ENCODE measurements around the gene TLX2. TPM values are rescaled to one million over a fixed set of nuclear protein-coding genes. Genes with fewer than 3 reads are reported as not detected.

Gene TLX2
- polyA plus RNA-seq, 2 of the 4 experiments (the other 2 are of a cell fraction), result 0.05 to 0.37 TPM

DNA sequence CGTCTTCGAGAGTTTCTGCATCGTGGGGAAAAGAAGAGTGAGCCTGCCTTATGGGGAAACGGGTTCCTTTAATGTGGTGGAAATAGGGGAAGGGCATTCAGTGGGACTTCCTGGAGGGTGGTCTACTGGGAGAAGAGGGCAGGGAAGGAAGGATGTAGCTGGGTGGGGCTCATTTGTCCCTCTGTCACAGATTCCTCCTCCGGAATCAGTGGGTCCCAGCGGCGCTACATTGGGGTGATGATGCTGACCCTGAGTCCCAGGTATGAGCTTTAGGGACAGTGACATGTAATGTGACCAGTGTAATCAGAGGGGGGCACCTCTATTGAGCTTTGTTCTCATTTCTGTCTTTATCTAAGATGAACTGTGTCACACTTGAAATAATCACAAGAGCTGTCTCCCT is 17.4 kb downstream of the TLX2 start (continued):
- TF ChIP-seq, protein P1, sequence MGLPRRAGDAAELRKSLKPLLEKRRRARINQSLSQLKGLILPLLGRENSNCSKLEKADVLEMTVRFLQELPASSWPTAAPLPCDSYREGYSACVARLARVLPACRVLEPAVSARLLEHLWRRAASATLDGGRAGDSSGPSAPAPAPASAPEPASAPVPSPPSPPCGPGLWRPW (IDR thresholded peaks at IDR 0.05), result no peak
- no peak for TF ChIP-seq NR3C1 (IDR thresholded peaks at IDR 0.05)

DNA sequence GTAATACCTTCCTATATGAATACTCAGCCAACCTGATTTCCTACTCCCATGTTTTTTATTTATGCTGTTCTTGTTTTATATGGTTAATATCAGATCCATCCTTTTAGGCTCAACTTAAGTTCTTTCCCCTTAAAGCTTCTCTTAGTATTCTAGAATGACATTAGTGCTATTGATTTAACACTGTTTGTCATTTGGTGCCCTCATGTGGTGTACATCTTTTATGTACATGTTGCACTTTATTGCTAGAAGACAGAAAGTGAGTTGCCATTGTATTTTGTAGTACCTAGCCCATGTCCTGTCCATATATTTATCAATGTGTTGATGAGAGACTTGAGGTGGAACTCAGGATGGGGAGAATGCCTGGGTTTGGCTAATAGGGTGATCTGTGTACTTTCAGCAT is 18.0 kb downstream of the TLX2 start:
- H3K27ac ChIP-seq, result no peak overlapping the region
- peak; percentile 55 to 75 for DNase-seq (ENCODE audit: low read depth in 1 of 2, low spot score in 1 of 2)
- no peak overlapping the region for H3K4me2 ChIP-seq
- ATAC-seq, result no peak
- TF ChIP-seq MAFK (IDR thresholded peaks at IDR 0.05; ENCODE audit: partially characterized antibody) (peak; percentile 82), RAD21 (conservative IDR thresholded peaks at IDR 0.05 in 1 of 2, IDR thresholded peaks at IDR 0.05 in 1 of 2) (peak; percentile 74 to 80), POLR2AphosphoS2 (conservative IDR thresholded peaks at IDR 0.05; ENCODE audit: low read length) (no peak), SMC3 (IDR thresholded peaks at IDR 0.05) (peak; percentile 50)
- TF ChIP-seq, protein P2, sequence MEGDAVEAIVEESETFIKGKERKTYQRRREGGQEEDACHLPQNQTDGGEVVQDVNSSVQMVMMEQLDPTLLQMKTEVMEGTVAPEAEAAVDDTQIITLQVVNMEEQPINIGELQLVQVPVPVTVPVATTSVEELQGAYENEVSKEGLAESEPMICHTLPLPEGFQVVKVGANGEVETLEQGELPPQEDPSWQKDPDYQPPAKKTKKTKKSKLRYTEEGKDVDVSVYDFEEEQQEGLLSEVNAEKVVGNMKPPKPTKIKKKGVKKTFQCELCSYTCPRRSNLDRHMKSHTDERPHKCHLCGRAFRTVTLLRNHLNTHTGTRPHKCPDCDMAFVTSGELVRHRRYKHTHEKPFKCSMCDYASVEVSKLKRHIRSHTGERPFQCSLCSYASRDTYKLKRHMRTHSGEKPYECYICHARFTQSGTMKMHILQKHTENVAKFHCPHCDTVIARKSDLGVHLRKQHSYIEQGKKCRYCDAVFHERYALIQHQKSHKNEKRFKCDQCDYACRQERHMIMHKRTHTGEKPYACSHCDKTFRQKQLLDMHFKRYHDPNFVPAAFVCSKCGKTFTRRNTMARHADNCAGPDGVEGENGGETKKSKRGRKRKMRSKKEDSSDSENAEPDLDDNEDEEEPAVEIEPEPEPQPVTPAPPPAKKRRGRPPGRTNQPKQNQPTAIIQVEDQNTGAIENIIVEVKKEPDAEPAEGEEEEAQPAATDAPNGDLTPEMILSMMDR (IDR thresholded peaks at IDR 0.05), result peak; percentile 70
- no peak overlapping the region for H3K4me3 ChIP-seq
- CTCF ChIA-PET, result interaction anchor here (0.7 to 8.5 kb wide), 32 partner anchors 10 to 293 kb away, joined by 3 to 92 read pairs (median 6); partner anchors contain the start of genes C2orf81, CCDC142, LBX2 and LOXL3
- FAIRE-seq, result no peak
- POLR2A ChIA-PET, result interaction anchor here (1.0 to 1.9 kb wide), 3 partner anchors 49 to 92 kb away, joined by 3 to 6 read pairs (median 4); partner anchors contain the start of genes CCDC142 and TTC31
- H3K9me3 ChIP-seq, result no peaks in the 10 kb centered on the region
- peaks cover 17% of the 10 kb centered on the region for H3K4me1 ChIP-seq

DNA sequence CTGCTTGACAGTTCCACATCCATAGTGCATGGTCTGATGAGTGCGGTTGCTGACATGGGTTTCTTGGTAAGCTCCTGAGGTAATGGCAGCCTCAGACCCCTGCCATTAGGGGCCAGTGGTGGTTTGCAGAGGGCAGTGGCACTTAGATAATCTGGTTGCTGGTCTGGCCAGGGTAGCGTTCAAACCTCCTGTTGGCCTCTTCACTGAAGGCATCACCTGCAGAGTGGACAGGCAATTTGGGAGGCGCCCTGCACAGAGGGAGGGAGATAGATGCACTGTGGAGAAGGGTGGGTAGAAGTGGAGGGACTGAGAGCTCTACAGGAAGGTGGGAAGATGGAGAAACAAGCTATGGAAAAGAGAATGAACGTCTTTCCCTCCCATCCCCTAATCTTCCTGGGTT is 19.2 kb downstream of the TLX2 start:
- POLR2A ChIA-PET, result no interaction called here
- WGBS (ENCODE audit: missing lambda C conversion rate), result 78% methylated on average over 4 of the region's 4 CpGs
- no peak for FAIRE-seq

DNA sequence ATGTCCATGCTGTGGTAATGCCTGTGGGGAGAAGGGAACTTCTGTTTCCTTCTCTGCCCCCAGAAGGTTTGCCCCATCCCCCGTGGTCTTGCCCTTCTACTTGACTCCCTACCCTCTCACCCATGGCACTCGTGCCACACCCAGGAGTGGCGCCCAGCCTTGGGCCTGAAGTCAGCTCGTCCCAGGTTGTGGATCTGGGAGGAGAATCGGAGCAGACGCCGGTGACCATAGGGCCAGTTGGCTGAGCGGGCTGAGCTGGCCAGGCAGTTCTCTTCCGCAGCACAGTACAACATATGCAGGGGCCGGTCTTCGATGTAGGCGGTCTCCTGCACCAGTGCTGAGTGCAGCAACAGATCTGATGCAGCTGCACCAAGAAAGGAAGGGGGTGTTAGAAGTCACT is 20.2 kb downstream of the TLX2 start:
- Histone ChIP-seq H3K4me1 (peaks cover 7% of the 10 kb centered on the region; the same call in 2 of the 3 replicates), H3K4me3 (no peak overlapping the region), H3K27ac (no peak overlapping the region), H3K9me3 (no peaks in the 10 kb centered on the region), H3K4me2 (no peak overlapping the region)
- no peak for DNase-seq (ENCODE audit: low read depth in 1 of 2, low spot score in 1 of 2)
- POLR2A ChIA-PET, result no interaction called here
- FAIRE-seq, result no peak
- TF ChIP-seq, protein P3, sequence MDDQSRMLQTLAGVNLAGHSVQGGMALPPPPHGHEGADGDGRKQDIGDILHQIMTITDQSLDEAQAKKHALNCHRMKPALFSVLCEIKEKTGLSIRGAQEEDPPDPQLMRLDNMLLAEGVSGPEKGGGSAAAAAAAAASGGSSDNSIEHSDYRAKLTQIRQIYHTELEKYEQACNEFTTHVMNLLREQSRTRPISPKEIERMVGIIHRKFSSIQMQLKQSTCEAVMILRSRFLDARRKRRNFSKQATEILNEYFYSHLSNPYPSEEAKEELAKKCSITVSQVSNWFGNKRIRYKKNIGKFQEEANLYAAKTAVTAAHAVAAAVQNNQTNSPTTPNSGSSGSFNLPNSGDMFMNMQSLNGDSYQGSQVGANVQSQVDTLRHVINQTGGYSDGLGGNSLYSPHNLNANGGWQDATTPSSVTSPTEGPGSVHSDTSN (IDR thresholded peaks at IDR 0.05), result no peak
- TF ChIP-seq POLR2A (IDR thresholded peaks at IDR 0.05; ENCODE audit: low read length), result 0 out of 2 replicates have a peak, but pooled peaks have one; percentile 6
- ATAC-seq, result no peak
- WGBS (ENCODE audit: missing lambda C conversion rate), result 83% methylated on average over 9 of the region's 12 CpGs
- CTCF ChIA-PET, result interaction anchor here (0.7 to 8.5 kb wide), 5 partner anchors 10 to 53 kb away, joined by 4 to 92 read pairs (median 45); partner anchors contain the start of genes CCDC142, PCGF1 and TTC31

More for the DNA sequence above, 19.2 kb downstream of the TLX2 start:
- Histone ChIP-seq H3K27ac (no peak overlapping the region), H3K9me3 (no peaks in the 10 kb centered on the region), H3K4me1 (peaks cover 8% of the 10 kb centered on the region), H3K4me2 (no peak overlapping the region), H3K4me3 (no peak overlapping the region)
- CTCF ChIA-PET, result interaction anchor here (0.5 to 8.5 kb wide), 17 partner anchors 11 to 819 kb away, joined by 3 to 92 read pairs (median 6); partner anchors contain the start of genes CCDC142, LBX2, PCGF1 and TTC31
- ATAC-seq (no peak), DNase-seq (ENCODE audit: low read depth in 1 of 2, low spot score in 1 of 2) (no peak)
- TF ChIP-seq, protein P3 (IDR thresholded peaks at IDR 0.05), result no peak
- TF ChIP-seq ESRRA (IDR thresholded peaks at IDR 0.05; ENCODE audit: borderline replicate concordance, low read length), result no peak
- TF ChIP-seq HDAC2 (IDR thresholded peaks at IDR 0.05), result no peak
- TF ChIP-seq CBX8 (IDR thresholded peaks at IDR 0.05), result no peak
- TF ChIP-seq EP300 (IDR thresholded peaks at IDR 0.05), result no peak
- no peak for TF ChIP-seq RNF2 (IDR thresholded peaks at IDR 0.05; ENCODE audit: borderline replicate concordance, low read depth)
- no peak for TF ChIP-seq SREBF2 (IDR thresholded peaks at IDR 0.05)

All from A549 (cell line).